K562 (cell line): Measurements from ENCODE around the gene POLD1. TPM values are rescaled to one million over a fixed set of nuclear protein-coding genes. Genes with fewer than 3 reads are reported as not detected.

Experiments
- ATF4 ChIP-seq: fragments of 450-650 bp; formaldehyde crosslinking; IDR thresholded peaks from 2 replicates; pipeline ENCODE4 v1.4.0; 2022; ENCODE audit warnings: mild to moderate bottlenecking, moderate library complexity
- CBX3 ChIP-seq, 2 experiments: IDR thresholded peaks; 1 replicate in 1 of 2; 2 replicates in 1 of 2; pipeline ENCODE4 v1.6.1; 2012; ENCODE audit warnings: inconsistent platforms in 2 of 2, low read length in 2 of 2, borderline replicate concordance in 1 of 2, control low read depth in 1 of 2
- CREB5 ChIP-seq: fragments of 250-450 bp; sonication (Bioruptor Pico); IDR thresholded peaks from 2 replicates; pipeline ENCODE4 v1.5.0; 2020; ENCODE audit warnings: mild to moderate bottlenecking
- DPF2 ChIP-seq: fragments of 450-650 bp; IDR thresholded peaks from 2 replicates; pipeline ENCODE4 v1.6.1; 2016
- HDAC2 ChIP-seq: fragments of 450-650 bp; IDR thresholded peaks from 2 replicates; pipeline ENCODE4 v1.6.1; 2016; ENCODE audit warnings: mild to moderate bottlenecking
- HMG20A ChIP-seq: fragments of 450-650 bp; formaldehyde crosslinking; conservative IDR thresholded peaks from 2 replicates; pipeline ENCODE4 v1.4.0; 2020; ENCODE audit warnings: mild to moderate bottlenecking, mixed read lengths
- HNRNPK ChIP-seq: fragments of 200-400 bp; formaldehyde crosslinking; IDR thresholded peaks from one replicate; pipeline ENCODE4 v1.6.1; 2018; ENCODE audit warnings: mild to moderate bottlenecking, low read depth, low read length; ENCODE audit not compliant: poor library complexity, severe bottlenecking
- MXI1 ChIP-seq: IDR thresholded peaks from 2 replicates; pipeline ENCODE4 v1.6.1; 2011; ENCODE audit warnings: low read depth, mild to moderate bottlenecking, improper control_type of control experiment, low read length
- NR2C2 ChIP-seq, 2 experiments: fragments of 200-800 bp in 1 of 2; sonication (Bioruptor generic) in 1 of 2; sonication (generic) in 1 of 2; formaldehyde crosslinking in 1 of 2; IDR thresholded peaks; 2 replicates each; pipeline versions ENCODE4 v1.6.1 to v1.8.0; 2016 to 2022; ENCODE audit warnings: mild to moderate bottlenecking in 1 of 2, missing compliant biosample characterization in 1 of 2, missing genetic modification characterization in 1 of 2, missing genetic modification reagents in 1 of 2
- ZEB2 ChIP-seq: fragments of 450-650 bp; IDR thresholded peaks from 2 replicates; pipeline ENCODE4 v1.6.1; 2016
- ZNF124 ChIP-seq: sonication (generic); formaldehyde crosslinking; IDR thresholded peaks from 2 replicates; pipeline ENCODE4 v1.8.1; 2022; ENCODE audit warnings: missing genetic modification reagents
- ZNF41 ChIP-seq: fragments of 250-450 bp; sonication (Bioruptor Pico); conservative IDR thresholded peaks from 2 replicates; pipeline ENCODE4 v1.4.0; 2020; ENCODE audit warnings: mild to moderate bottlenecking
- polyA plus RNA-seq, 8 experiments: library from polyadenylated mRNA; depleted of rRNA in 4 of 8; stranded (reverse) in 5 of 8; unstranded in 3 of 8; fragments of >200 nt; fragmentation: Nextera tagmentation in 2 of 8; fragmentation: Illumina TruSeq in 1 of 8; extraction: Ambion mirVana in 2 of 8; extraction: Trizol in 1 of 8; gene quantifications; 2 replicates each; pipeline versions ENCODE4 v1.2.1 to v1.2.3, GENCODE V29; 2011 to 2014; ENCODE audit warnings: inconsistent platforms in 1 of 8, missing spikeins in 1 of 8
- total RNA-seq, 7 experiments: library from RNA; depleted of rRNA in 6 of 7; stranded (reverse); fragments of >200 nt in 6 of 7; fragmentation: Illumina TruSeq in 2 of 7; extraction: Trizol in 2 of 7; gene quantifications; 2 replicates each; pipeline versions ENCODE4 v1.2.1 to v1.2.3, GENCODE V29; 2011 to 2021; ENCODE audit warnings: low replicate concordance in 1 of 7
- TF ChIP-seq, protein P1 (sequence below): sonication (generic); formaldehyde crosslinking; IDR thresholded peaks from 2 replicates; pipeline ENCODE4 v1.8.0; 2022; ENCODE audit warnings: missing genetic modification reagents, mild to moderate bottlenecking, borderline replicate concordance
- TF ChIP-seq, protein P2 (sequence below): IDR thresholded peaks from 2 replicates; pipeline ENCODE4 v1.6.1; 2016; ENCODE audit warnings: missing genetic modification characterization, missing compliant biosample characterization
- TF ChIP-seq, protein P3 (sequence below): sonication (generic); formaldehyde crosslinking; IDR thresholded peaks from 2 replicates; pipeline ENCODE4 v1.8.0; 2022; ENCODE audit warnings: mild to moderate bottlenecking, low read depth, missing genetic modification reagents
- TF ChIP-seq, protein P4 (sequence below): fragments of 250-450 bp; sonication (Bioruptor Pico); IDR thresholded peaks from 2 replicates; pipeline ENCODE4 v1.8.0; 2021; ENCODE audit warnings: borderline replicate concordance, mild to moderate bottlenecking, moderate library complexity; ENCODE audit not compliant: poor library complexity, severe bottlenecking

POLD1 gene
- total and polyA plus RNA-seq, 9 of the 15 experiments (the other 6 are each of a cell fraction or from before 2014, with no cell fraction given) = 1.3 to 312 (median 47.8) TPM

GRCh38 chr19:50383852-50384684 is at the start of gene POLD1 (continued):
- TF ChIP-seq NR2C2 (CRISPR knock-in tag; IDR thresholded peaks at IDR 0.05) = peak; percentile 97
- peak; percentile 99 for TF ChIP-seq NR2C2 (tag; IDR thresholded peaks at IDR 0.05)
- peak; percentile 40; the same call in 1 of the 2 replicates for TF ChIP-seq HMG20A
- no peak for TF ChIP-seq CBX3 (IDR thresholded peaks at IDR 0.05; ENCODE audit: borderline replicate concordance in 1 of 2, low read length in 2 of 2)
- TF ChIP-seq HNRNPK = peak; percentile 91
- TF ChIP-seq, protein P1, sequence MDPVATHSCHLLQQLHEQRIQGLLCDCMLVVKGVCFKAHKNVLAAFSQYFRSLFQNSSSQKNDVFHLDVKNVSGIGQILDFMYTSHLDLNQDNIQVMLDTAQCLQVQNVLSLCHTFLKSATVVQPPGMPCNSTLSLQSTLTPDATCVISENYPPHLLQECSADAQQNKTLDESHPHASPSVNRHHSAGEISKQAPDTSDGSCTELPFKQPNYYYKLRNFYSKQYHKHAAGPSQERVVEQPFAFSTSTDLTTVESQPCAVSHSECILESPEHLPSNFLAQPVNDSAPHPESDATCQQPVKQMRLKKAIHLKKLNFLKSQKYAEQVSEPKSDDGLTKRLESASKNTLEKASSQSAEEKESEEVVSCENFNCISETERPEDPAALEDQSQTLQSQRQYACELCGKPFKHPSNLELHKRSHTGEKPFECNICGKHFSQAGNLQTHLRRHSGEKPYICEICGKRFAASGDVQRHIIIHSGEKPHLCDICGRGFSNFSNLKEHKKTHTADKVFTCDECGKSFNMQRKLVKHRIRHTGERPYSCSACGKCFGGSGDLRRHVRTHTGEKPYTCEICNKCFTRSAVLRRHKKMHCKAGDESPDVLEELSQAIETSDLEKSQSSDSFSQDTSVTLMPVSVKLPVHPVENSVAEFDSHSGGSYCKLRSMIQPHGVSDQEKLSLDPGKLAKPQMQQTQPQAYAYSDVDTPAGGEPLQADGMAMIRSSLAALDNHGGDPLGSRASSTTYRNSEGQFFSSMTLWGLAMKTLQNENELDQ (CRISPR knock-in tag) = no peak
- TF ChIP-seq ZNF41 = peak; percentile 38; the same call in 1 of the 2 replicates
- no peak for TF ChIP-seq ZEB2
- 0 out of 2 replicates have a peak, but pooled peaks have one; percentile 19 for TF ChIP-seq HDAC2
- TF ChIP-seq DPF2 = peak; percentile 21; the same call in 1 of the 2 replicates
- peak; percentile 46; the same call in 1 of the 2 replicates for TF ChIP-seq MXI1
- TF ChIP-seq ZNF124 (CRISPR knock-in tag) = no peak
- peak; percentile 68 for TF ChIP-seq CREB5 (CRISPR knock-in tag)
- TF ChIP-seq, protein P2, sequence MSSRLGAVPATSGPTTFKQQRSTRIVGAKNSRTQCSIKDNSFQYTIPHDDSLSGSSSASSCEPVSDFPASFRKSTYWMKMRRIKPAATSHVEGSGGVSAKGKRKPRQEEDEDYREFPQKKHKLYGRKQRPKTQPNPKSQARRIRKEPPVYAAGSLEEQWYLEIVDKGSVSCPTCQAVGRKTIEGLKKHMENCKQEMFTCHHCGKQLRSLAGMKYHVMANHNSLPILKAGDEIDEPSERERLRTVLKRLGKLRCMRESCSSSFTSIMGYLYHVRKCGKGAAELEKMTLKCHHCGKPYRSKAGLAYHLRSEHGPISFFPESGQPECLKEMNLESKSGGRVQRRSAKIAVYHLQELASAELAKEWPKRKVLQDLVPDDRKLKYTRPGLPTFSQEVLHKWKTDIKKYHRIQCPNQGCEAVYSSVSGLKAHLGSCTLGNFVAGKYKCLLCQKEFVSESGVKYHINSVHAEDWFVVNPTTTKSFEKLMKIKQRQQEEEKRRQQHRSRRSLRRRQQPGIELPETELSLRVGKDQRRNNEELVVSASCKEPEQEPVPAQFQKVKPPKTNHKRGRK (tag) = no peak
- TF ChIP-seq, protein P3, sequence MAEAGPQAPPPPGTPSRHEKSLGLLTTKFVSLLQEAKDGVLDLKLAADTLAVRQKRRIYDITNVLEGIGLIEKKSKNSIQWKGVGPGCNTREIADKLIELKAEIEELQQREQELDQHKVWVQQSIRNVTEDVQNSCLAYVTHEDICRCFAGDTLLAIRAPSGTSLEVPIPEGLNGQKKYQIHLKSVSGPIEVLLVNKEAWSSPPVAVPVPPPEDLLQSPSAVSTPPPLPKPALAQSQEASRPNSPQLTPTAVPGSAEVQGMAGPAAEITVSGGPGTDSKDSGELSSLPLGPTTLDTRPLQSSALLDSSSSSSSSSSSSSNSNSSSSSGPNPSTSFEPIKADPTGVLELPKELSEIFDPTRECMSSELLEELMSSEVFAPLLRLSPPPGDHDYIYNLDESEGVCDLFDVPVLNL (CRISPR knock-in tag) = peak; percentile 97
- TF ChIP-seq, protein P4, sequence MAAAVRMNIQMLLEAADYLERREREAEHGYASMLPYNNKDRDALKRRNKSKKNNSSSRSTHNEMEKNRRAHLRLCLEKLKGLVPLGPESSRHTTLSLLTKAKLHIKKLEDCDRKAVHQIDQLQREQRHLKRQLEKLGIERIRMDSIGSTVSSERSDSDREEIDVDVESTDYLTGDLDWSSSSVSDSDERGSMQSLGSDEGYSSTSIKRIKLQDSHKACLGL (CRISPR knock-in tag) = no peak
- peak; percentile 39; the same call in 1 of the 2 replicates for TF ChIP-seq ATF4 (CRISPR knock-in tag)
